GM19324 (cell line): Measurements from ENCODE around the gene PALLD.

Source experiments
- ATAC-seq: cut with Tn5 transposase; IDR thresholded peaks from one replicate; pipeline ENCODE4 v1.9.1; 2021; ENCODE audit warnings: mild to moderate bottlenecking, moderate library complexity; ENCODE audit not compliant: unreplicated experiment, low FRiP score

The PALLD gene

DNA sequence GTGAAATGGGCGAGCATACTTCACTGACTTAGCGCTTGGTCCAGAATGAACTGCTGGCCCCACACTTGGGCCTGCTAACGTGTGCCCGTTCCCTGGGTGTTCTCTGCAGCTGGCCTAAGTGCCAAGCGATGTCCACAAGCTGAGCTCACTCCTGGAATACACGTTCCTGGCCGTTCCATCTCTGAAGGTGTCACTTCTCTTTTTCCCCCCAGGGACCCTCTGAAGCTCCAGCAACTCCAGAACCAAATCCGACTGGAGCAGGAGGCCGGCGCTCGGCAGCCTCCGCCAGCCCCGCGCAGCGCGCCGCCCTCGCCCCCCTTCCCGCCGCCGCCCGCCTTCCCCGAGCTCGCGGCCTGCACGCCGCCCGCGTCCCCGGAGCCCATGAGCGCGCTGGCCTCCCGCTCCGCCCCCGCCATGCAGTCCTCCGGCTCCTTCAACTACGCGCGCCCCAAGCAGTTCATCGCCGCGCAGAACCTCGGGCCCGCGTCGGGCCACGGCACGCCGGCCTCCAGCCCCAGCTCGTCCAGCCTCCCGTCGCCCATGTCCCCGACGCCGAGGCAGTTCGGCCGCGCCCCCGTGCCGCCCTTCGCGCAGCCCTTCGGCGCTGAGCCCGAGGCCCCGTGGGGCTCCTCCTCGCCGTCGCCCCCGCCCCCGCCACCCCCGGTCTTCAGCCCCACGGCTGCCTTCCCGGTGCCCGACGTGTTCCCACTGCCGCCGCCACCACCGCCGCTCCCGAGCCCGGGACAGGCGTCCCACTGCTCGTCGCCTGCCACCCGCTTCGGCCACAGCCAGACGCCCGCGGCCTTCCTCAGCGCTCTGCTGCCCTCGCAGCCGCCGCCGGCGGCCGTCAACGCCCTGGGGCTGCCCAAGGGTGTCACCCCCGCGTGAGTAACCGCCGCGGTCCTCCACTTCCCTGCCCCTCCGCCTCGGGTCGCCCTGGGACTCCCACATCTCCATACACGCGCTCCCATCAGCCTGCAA, 380.9 kb downstream of the PALLD start:
- peak; percentile 38 for ATAC-seq

DNA sequence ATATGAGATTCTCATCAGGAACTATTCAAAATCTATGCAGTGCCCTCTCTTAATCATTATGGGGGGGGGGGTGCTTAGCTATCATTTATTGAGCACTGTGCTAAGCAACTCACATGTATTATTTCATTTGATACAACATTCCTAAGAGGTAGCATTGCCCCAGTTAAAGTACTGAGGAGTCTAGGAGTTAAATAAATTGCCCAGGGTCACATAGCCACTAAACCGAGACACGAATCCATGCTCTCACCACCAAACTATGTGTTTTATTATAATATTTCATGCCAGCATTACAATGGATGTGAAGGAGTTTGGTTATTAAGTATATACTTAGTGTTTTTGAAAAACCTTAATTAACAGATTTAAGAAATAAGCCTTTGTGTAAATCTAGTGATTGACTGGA, 381.8 kb downstream of the PALLD start:
- no peak for ATAC-seq

DNA sequence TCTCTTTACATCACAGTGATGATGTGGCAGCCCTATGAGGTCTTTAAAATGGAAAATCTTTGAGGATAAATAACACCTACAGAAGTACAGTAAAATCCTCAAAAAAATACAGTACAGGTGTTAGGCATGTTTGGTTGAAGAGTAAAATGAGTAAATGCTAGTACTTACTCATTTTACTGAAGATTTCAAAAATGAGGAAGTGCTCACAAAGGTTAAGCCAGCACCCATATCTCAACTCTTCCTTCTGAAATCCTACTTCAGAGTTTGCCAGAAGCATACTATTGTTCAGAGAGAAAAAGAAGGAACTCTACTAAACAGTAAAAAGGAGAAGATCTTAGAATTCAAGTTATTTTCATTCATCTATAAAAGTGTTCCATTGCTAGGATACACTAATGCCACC, 382.3 kb downstream of the PALLD start:
- ATAC-seq, result no peak

DNA sequence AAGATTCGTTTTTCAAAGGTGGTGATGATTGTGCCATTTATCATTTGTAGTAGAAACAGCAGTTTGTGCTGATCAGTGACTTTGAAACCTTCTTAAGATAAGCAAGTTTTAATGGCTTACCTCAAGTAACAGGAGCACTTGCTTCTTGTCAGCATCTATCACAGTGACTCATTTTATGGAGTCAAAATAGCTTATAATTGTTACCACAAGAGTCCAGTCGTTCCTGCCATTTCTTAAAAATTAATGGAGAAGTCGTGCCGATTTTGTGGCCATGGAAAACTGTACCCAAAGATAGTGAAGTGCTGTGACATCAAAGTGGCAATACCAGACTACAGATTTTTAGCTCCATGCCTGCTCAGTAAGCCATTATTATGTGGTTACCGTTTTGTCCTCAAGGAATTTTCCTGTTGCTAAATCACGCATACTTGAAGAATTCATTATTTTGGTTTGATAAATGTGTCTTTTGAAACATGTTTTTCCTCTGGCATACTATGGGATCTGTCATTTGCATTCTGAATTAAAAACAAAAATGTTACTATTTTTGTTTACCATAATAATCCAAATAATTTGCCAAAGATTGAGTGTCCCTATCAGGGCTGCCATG, 383.3 kb downstream of the PALLD start:
- no peak for ATAC-seq

DNA sequence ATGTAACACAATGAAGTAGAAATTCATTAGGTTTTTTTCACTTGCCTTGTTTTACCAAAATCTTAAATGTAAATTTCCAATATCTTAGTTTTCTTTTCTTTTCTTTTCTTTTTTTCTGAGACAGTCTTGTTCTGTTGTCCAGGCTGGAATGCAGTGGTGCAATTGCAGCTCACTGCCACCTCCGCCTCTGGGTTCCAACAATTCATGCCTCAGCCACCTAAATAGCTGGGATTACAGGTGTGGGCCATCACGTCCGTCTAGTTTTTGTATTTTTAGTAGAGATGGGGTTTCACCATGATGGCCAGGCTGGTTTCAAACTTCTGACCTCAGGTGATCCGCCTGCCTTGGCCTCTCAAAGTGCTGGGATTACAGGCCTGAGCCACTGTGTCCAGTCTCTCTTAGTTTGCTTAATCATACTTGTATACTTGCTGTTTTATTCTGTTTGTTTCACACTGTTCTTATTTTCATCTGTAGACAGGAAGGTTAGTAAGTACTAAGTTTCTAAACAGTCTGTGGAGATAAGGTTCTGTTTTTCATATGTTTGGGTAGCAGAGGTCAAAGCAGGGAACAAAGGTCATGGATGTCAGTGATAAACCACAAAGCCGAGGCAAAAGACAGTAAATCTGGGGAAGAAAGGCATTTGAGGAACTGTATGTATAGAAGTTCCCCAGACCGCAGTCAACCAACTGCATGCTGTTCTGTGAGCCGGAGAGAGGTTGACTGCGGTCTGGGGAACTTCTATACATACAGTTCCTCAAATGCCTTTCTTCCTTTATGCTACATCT, 384.2 kb downstream of the PALLD start:
- ATAC-seq, result peak; percentile 64

DNA sequence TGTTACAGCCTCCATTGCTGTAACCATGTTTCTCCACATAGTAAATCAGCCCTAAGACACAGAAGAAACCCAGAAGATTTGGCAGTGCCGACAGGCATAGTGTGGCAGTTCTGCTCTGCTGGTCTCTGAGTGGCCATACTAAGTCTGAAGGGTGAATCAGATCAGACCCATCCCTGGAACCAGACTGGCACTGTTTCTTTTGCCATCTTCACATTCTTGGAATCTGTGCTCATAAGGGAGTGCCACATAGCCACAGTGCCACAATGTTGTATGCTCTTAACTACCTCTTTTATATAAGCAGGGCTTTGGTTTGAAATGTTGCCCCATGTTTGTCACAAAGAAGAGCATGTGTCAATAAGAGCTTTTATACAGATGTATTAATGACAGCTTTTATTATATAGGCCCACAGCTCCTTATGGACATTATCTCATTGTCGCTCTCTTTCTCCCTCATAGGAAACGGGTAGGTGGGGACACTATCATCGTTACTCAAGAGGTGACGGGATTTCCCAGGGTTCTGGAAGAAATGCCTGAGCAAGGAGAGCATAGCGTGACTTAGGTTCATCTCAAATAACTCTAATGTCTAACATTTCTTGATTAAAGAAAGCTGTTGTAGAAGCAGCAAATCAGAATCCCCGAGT, 385.0 kb downstream of the PALLD start:
- ATAC-seq, result peak; percentile 2

DNA sequence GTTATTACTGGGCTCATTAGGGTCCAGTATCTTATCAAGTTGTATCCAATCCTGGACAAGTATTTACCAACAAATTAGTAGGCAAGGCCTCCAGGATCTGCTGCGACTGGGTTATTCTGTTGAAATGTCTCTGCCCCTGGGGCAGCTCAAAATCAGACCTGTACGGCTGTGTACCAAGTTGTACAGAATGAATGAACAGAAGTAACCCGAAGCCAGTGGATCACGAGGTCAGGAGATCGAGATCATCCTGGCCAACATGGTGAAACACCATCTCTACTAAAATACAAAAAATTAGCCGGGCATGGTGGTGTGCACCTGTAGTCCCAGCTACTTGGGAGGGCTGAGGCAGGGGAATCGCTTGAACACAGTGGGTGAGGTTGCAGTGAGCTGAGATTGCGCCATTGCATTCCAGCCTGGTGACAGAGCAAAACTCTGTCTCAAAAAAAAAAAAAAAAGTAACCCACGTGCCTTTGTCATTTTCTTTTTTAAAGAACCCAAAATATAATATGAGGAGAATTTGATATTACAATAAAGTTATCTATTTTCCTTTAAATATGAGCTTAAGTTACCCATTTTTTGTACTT, 385.9 kb downstream of the PALLD start:
- no peak for ATAC-seq

DNA sequence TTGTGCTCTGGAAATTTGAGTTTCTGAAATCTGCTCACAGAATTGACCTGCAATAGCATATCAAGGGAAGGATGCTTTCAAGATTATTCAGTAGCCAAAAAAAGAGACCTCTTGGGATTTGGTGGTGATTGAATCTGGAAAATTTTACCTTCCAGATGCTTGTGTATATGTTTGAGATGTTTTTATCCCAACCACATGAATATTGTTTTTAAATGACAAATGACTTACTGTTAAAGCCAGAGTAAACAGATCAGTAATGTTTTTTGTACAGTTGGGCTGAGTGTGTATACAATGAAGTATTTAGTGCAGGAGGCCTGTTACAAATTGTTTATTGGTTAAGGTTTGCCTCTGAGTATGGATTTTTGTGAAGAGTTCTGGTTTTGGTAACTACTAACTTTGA, 386.7 kb downstream of the PALLD start:
- no peak for ATAC-seq

DNA sequence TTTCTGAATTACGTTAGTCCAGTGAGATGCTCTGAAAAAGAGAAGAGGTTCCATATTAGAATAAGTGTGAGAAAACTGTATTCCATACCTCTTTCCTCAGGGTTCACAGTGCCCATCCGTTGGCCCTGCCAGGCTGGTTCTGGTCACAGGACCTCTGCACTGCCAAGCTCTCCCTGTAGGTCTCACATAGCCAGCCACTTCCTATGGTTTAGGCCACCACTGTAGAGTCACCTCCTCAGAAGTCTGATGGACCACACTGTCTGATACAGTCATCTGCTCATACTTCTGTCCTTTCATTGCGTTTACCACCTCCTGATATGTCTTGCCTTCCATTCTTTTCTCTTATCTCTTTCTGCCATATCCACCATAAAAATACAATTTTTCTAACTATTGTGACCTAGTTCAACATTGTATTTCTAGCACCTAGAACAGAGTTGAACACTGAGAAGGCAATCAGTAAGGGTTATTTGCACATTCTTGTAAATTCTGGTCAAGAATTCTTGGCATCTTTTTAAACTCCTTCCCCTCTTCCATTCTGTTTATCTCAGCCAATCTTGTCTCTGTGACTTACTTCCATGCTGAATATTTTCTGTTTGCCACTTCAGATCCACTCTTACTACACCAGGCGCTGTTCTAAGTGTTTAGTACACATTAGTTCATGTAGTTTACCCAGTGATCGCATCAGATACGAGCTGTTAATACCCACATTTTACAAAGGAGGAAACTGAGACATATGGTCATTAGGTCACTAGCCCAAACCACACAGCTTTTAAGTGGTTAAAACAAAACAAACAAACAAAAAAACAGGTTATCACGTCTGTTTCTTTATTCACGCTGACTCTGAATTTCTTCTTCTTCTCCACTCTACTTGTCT, 387.6 kb downstream of the PALLD start:
- no peak for ATAC-seq

DNA sequence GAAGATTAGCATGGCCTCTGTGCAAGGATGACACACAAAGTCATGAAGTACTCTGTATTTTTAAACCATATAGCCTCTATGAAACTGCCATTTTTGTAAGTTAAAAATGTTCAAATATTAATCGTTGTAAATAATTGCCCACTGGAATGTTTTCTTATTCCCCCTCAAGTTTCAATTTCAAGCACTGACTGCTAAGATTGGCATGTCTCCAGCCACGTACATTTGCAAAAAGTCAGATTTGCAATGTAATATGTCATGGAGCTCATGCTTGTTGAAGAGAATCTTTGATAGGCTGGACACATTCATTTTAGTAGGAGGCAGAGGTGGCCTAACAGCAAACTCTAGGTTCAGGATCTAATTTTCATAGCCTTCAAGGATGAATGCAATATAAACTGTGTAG, 388.5 kb downstream of the PALLD start:
- no peak for ATAC-seq

DNA sequence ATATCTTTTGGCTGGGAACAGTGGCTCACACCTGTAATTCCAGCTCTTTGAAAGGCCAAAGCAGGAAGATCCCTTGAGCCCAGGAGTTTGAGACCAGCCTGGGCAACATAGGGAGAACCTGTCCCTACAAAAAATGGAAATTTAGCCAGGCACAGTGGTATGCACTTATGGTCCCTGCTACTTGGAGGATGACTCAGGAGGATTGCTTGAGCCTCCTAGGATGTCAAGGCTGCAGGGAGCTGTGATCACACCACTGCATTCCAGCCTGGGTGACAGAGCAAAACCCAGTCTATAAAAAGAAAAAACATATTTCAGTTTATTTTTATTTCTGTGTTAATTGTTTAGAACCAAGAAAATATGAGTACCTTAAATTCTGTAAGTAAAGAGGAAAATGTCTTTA, 389.5 kb downstream of the PALLD start:
- no peak for ATAC-seq

DNA sequence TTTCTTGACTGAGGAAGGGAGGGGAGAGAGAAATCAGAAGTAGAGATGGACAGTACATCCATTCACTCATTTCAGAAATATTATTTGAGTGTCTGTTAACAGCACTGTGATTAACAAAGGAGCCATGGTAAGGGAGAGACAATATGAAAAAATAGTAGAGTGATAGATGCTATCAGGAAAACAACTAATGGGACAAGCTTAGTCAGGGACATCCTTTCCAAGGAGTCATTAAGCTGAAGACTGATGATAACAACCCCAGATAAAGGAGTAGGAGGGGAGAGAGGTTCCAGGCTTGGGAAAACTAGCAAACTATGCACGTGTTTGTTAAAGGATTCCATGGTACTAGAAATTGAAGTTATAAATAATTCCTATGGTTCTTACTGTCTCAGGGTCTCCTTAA, 391.0 kb downstream of the PALLD start:
- ATAC-seq, result no peak

DNA sequence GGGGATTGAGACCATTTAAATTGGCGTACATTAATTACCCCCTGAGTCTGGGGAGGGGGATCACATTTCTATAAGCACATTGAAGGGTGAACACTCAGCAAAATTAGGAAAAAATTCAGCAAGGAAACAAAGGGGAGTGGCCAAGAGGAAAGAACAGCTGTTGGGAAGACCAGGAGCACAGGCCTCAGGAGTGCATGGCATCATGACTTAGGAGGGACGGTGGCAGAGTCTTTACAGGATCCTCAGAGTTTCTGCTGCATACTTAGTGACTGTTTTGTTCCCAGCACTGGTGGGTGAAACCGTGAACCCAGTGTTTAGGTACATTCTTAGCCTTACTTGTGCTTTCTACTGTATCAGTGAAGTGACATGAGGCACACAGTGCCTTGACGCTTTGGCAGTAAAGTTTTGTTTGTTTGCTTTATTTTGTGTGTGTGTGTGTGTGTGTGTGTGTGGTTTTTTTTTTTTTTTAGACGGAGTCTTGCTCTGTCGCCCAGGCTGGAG, 391.9 kb downstream of the PALLD start:
- no peak for ATAC-seq

DNA sequence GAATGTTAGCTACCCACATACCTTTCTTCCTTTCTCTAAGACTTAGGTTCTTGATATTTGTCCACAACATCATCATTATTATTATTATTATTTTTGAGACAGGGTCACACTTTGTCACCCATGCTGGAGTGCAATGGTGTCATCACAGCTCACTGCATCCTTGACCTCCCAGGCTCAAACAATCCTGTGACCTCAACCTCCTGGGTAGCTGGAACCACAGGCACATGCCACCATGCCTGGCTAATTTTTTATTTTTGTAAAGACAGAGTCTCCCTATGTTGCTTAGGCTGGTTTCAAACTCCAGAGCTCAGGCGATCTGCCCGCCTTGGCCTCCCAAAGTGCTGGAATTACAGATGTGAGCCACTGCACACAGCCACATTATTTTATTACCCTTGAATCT, 394.2 kb downstream of the PALLD start:
- ATAC-seq, result no peak

DNA sequence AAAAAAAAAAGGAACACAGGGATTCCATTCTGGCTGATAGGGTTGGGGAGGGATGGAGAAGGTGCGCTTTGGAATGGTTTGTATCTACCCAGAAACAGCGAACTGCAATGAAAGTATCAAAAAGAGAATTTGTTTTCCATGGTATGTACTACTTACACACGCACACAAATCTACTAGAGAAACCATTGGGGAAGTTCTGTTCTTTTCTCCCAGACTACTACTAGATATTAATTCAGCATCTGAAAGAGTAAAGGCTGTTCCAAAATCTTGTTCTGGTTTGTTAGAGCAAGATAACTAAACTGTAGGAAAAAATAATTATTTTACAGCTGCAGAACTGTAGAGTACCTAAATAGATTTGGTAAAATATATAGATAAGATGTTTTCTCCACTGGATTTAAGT, 394.8 kb downstream of the PALLD start:
- no peak for ATAC-seq

DNA sequence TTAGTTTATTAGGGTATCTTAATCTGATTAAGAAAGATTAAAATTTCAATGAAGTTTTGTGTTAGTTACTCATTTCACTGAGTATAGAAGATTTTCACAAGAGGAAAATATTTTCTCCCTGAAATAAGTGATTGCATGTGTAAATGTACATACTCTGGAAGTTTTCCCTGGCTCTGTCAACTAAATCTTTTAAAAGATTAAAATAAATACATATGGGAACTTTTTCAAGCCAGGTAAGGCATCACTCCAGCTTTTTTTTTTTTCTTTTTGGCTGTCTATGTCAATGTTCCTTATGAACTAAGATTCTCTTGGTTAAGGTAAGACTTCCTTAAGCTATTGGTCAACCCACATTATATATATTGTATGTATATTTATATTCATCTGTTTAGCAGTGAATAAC, 395.6 kb downstream of the PALLD start:
- no peak for ATAC-seq

DNA sequence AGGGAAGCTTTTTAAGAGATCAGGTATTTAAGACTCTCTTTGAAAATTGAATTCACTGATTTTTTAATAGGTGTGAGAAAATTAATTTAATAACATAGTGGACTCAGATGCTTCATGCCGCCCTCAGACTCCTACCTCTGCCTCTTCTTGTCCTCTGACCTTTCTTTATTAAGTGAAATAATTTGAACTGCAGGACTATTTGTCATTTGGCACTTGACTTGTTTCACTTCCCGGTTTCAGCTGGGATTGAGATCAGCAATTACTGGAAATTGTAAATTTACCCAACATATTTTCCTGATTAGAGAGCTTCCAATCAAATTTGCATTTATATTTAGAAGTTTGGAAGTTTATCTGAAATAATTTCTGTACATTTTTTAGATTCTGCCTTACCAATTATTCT, 396.4 kb downstream of the PALLD start:
- ATAC-seq, result no peak

DNA sequence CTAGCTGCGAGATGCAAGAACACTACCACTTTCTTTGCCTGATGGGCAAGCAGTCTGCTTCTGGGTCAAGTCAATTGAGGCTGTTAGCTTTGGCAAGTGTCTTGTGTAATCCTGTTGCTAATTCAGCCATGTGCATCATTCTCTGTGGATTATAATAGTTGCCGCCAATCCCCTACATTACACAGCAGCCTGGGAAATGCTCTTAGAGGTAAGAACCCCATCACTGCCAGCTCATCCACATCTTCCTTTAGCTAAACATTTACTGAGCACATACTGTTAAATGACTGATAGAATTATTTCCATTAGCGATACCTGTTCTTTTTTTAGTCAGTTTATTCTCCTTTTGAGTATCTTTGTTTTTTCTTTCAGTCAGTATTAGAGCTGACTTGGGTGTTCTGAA, 397.0 kb downstream of the PALLD start:
- no peak for ATAC-seq

DNA sequence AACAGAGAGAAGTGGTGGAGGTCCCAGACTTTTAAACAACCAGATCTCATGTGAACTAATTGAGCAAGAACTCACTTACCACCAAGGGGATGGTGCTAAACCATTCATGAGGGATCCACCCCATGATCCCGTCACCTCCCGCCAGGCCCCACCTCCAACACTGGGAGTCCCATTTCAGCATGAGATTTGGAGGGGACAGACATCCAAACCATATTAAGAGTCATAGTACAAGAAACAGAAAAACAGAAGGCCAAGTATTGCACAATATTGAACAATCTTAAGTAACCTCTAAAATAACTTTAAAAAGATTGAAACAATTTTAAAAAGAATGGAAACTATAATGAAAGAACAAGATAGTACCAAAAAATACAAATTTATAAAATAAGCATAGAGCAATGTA, 403.2 kb downstream of the PALLD start:
- ATAC-seq, result no peak
